T-helper 17 cell (primary cell): ENCODE results near the gene ATF4. TPM values are rescaled to one million over a fixed set of nuclear protein-coding genes. Genes with fewer than 3 reads are reported as not detected.
A peak's percentile ranks its signal among the peaks of the same experiment; 100 is the strongest.

ENCODE experiments used
- ATAC-seq: fragments of 150-1000 bp; cut with Tn5 transposase; 2 replicates; pipeline ENCODE4 v1.10.0; 2021; ENCODE audit warnings: mild to moderate bottlenecking, moderate library complexity
- DNase-seq, 3 donors: peaks; one replicate each; pipeline versions ENCODE4 v3.0.0 to v3.0.0-alpha.2; 2020 to 2021
- H3K9me3 ChIP-seq: one replicate; pipeline ENCODE4 v1.7.0; 2013; ENCODE audit warnings: low read length, mild to moderate bottlenecking; ENCODE audit not compliant: control insufficient read depth, poor library complexity, severe bottlenecking
- H3K27ac Mint-ChIP-seq: one replicate; pipeline ENCODE4 v1.8.0; 2022; ENCODE audit warnings: mild to moderate bottlenecking, moderate library complexity, mixed read lengths
- H3K27me3 Mint-ChIP-seq: one replicate; pipeline ENCODE4 v1.8.0; 2022; ENCODE audit warnings: mixed read lengths
- H3K36me3 Mint-ChIP-seq: one replicate; pipeline ENCODE4 v1.8.0; 2022; ENCODE audit warnings: low read depth, mixed read lengths
- H3K4me1 Mint-ChIP-seq: one replicate; pipeline ENCODE4 v1.8.0; 2022; ENCODE audit warnings: mild to moderate bottlenecking, mixed read lengths
- H3K4me3 Mint-ChIP-seq: one replicate; pipeline ENCODE4 v1.8.0; 2022; ENCODE audit warnings: mild to moderate bottlenecking, moderate library complexity, mixed read lengths
- total RNA-seq, 4 donors: library from RNA in 2 of 4; stranded (reverse) in 2 of 4; gene quantifications; one replicate each; pipeline ENCODE4 v1.2.3 and lab custom pipeline; 2022 to 2026

Gene ATF4
- total RNA-seq, 2 donors from 2014 or later: 260 to 333 TPM

DNA sequence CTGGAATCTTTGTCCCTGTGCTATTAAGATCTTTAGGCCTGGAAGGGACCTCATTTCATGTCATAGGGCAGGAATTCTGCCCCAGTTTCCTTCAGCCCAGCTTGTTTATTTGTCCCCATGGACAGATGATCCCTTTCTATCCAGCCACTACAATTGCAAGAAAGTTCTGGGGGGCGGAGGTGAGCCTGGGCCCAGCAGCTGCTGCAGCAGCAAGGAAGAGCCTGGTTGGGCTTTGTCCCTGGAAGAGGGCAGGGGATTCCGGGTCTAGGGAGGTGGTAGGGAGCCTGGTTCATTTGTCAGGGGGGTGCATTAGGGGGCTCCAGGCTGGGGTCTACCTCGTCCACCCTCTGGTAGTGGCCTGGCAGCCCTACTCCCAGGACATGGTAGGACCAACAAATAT lies 33.8 kb downstream of the ATF4 start:
- H3K4me1 Mint-ChIP-seq: peaks cover 14% of the 10 kb centered on the region
- H3K4me3 Mint-ChIP-seq: no peak overlapping the region
- DNase-seq (no peak), ATAC-seq (no peak)
- no peaks in the 10 kb centered on the region for H3K9me3 ChIP-seq
- H3K27ac Mint-ChIP-seq: no peak overlapping the region
- H3K36me3 Mint-ChIP-seq: peaks cover 8% of the 10 kb centered on the region
- peaks cover 49% of the 10 kb centered on the region for H3K27me3 Mint-ChIP-seq

DNA sequence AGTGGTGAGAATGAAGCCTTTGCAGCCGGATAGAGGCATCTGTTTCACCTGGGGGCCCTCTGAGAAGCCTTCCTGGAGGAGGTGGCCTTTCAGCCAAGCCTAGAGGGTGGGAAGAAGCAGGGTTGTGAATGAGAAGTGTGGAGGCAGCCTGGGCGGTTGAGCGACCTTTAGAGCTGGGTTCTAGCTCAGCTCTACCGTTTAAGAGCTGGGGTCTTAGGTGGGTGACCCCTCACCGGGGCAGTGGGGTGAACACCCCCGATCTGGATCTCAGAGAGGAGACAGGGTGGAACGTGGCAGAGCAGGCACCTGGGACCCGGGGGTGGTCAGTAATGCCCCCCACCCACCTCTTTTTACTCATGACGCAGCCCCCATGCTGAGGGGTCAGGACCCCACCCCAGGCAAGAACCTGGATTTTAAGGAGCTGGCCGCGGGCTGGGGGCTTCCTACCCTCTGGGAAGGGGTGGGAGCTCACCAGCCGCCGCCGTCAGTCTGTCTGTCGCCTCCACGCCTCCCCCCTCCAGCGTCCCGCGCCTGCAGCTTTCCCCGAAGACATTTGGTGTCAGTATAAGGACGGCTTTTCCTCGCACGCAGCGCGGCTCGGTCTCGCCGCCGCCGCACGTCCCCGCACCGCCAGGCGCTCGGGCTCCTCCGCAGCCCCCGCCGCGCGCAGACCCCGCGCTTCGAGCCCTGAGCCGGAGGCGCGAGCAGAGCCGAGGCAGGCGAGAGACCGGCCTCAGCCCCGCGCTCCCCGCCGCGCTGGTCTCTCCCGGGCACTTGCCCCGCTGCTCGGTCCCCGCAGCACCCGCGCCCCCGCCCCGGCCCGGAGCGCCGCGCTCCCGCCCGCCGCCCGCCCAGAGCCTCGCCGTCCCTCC lies 36.8 kb downstream of the ATF4 start:
- Mint-ChIP-seq H3K4me1 (peaks cover 18% of the 10 kb centered on the region), H3K36me3 (peaks cover 5% of the 10 kb centered on the region), H3K4me3 (peak overlapping the region; percentile 85), H3K27me3 (peaks cover 40% of the 10 kb centered on the region), H3K27ac (no peak overlapping the region)
- H3K9me3 ChIP-seq: no peaks in the 10 kb centered on the region
- DNase-seq (peak in 2 of 3 donors; percentile 18 to 23), ATAC-seq (peak; percentile 85)

GRCh38 chr22:39558254-39558727 lies 37.9 kb downstream of the ATF4 start:
- Mint-ChIP-seq H3K36me3 (peaks cover 2% of the 10 kb centered on the region), H3K4me1 (peaks cover 14% of the 10 kb centered on the region), H3K4me3 (peak overlapping the region; percentile 81), H3K27me3 (peaks cover 34% of the 10 kb centered on the region), H3K27ac (peak overlapping the region; percentile 32)
- H3K9me3 ChIP-seq: no peaks in the 10 kb centered on the region
- no peak for ATAC-seq
- no peak for DNase-seq

GRCh38 chr22:39558950-39559349 lies 38.6 kb downstream of the ATF4 start:
- no peaks in the 10 kb centered on the region for H3K9me3 ChIP-seq
- Mint-ChIP-seq H3K27me3 (peaks cover 34% of the 10 kb centered on the region), H3K4me3 (peak overlapping the region; percentile 81), H3K36me3 (peaks cover 2% of the 10 kb centered on the region), H3K27ac (peak overlapping the region; percentile 32), H3K4me1 (peaks cover 14% of the 10 kb centered on the region)
- ATAC-seq (no peak), DNase-seq (no peak)

DNA sequence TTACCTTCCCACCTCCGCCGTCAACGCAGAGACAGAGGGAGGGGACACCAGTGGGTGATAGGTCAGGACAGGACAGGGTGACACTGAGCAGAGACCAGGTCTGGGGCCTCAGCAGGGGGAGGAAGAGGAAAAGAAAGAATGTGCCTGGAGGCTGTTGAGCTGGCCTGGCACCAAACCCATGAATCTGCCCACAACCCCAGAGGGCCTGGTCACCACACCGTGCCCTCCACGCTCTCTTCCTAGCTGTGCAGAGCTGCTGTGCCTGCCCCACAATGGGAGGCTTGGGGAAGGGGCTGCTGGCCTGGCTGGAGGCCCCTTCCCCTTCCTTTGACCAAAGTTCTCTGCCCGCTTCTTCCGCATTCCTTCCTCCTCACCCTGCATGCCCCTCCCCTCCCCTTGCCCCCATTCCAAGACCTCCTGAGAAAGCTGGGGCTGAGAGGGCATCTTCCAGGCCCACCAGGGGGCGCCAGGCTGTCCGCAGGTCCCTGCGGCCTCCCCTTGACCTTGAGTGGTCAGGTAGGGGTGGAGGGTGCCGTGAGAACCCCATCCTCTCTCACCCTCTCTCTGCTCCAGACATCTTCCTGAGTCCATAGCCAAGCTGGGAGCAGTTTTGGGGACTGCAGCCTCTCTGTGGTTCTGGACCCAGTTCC lies 39.2 kb downstream of the ATF4 start:
- peak overlapping the region; percentile 51 for H3K4me3 Mint-ChIP-seq
- H3K27ac Mint-ChIP-seq: no peak overlapping the region
- H3K36me3 Mint-ChIP-seq: peaks cover 2% of the 10 kb centered on the region
- H3K4me1 Mint-ChIP-seq: peaks cover 14% of the 10 kb centered on the region
- H3K9me3 ChIP-seq: no peaks in the 10 kb centered on the region
- H3K27me3 Mint-ChIP-seq: peaks cover 34% of the 10 kb centered on the region
- no peak for DNase-seq
- ATAC-seq: no peak

- peaks cover 34% of the 10 kb centered on the region for H3K27me3 Mint-ChIP-seq
Observed at GRCh38 chr22:39560127-39560526, 39.8 kb downstream of the ATF4 start.

DNA sequence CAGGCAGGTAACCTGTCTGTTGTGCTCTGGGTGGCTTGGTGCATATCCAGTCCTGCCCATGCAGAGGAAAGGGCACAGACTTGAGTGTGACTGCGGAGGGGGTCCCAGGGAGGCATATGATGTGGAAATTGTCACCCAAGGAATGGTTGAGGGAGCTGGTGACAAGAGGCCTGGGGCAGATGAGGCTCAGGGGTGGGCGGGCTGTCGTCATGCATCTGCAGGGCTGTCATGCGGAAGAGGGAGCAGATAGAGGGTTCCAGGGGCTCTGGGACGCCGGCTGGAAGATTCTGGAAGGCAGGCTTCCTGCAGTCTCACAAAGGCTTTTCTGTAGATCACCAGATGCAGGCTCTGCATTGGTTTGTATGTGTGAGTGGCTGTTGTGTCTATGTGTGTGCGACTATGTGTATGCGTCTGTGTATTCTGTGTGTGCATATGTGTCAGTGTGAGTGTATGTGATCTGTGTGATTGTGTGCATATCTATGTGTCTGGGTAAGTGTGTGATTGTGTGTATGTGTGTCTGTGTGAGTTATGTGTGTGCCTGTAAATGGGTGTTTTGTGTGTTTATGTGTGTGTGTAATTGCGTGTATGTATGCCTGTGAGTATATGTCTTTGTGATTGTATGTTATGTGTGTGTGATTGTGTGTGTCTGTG lies 42.6 kb downstream of the ATF4 start:
- DNase-seq (no peak), ATAC-seq (no peak)
- Mint-ChIP-seq H3K27ac (no peak overlapping the region), H3K4me3 (no peak overlapping the region), H3K4me1 (peaks cover 19% of the 10 kb centered on the region), H3K27me3 (peaks cover 18% of the 10 kb centered on the region), H3K36me3 (no peaks in the 10 kb centered on the region)
- no peaks in the 10 kb centered on the region for H3K9me3 ChIP-seq

More at GRCh38 chr22:39560127-39560526, 39.8 kb downstream of the ATF4 start:
- H3K4me3 Mint-ChIP-seq: peak overlapping the region; percentile 51
- ATAC-seq (no peak), DNase-seq (no peak)
- peak overlapping the region; percentile 67 for H3K27ac Mint-ChIP-seq
- H3K9me3 ChIP-seq: no peaks in the 10 kb centered on the region
- H3K4me1 Mint-ChIP-seq: peaks cover 14% of the 10 kb centered on the region
- H3K36me3 Mint-ChIP-seq: peaks cover 2% of the 10 kb centered on the region

DNA sequence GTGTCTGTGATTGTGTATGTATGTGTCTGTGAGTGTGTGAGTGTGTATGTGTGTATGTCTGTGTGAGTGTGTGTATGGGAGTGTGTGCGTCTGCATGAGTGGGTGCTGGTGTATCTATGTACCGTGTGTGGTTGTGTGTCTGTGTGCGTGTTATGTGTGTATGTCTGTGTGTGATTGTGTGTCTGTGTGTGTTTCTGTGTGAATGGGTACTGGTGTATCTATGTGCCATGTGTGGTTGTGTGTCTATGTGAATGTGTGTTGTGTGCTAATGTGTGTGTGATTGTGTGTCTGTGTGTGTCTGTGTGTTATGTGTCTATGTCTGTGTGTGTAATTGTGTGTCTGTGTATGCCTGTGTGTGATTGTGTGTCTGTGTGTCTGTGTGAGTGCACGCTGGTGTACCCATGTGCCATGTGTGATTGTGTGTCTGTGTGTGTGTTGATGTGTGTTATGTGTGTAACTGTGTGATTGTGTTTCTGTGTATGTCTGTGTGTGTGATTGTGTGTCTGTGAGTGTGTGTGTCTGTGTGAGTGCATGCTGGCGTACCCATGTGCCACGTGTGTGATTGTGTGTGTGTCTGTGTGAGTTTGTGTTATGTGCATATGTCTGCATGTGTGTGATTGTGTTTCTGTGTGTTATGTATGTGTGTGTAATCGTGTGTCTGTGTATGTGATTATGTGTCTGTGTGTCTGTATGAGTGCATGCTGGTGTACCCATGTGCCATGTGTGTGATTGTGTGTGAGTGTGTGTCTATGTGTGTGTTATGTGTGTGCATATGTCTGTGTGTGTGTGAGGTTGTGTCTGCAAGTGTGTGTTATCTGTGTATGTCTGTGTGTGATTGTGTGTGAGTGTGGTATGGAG lies 43.4 kb downstream of the ATF4 start:
- DNase-seq (no peak), ATAC-seq (no peak)
- no peaks in the 10 kb centered on the region for H3K9me3 ChIP-seq
- H3K4me1 Mint-ChIP-seq: peaks cover 21% of the 10 kb centered on the region
- no peaks in the 10 kb centered on the region for H3K36me3 Mint-ChIP-seq
- peaks cover 13% of the 10 kb centered on the region for H3K27me3 Mint-ChIP-seq
- H3K4me3 Mint-ChIP-seq: no peak overlapping the region
- H3K27ac Mint-ChIP-seq: no peak overlapping the region

GRCh38 chr22:39565414-39565944 lies 45.1 kb downstream of the ATF4 start:
- Mint-ChIP-seq H3K36me3 (no peaks in the 10 kb centered on the region), H3K27ac (no peak overlapping the region), H3K27me3 (peaks cover 3% of the 10 kb centered on the region), H3K4me1 (peaks cover 15% of the 10 kb centered on the region), H3K4me3 (no peak overlapping the region)
- H3K9me3 ChIP-seq: no peaks in the 10 kb centered on the region
- no peak for ATAC-seq
- DNase-seq: no peak

DNA sequence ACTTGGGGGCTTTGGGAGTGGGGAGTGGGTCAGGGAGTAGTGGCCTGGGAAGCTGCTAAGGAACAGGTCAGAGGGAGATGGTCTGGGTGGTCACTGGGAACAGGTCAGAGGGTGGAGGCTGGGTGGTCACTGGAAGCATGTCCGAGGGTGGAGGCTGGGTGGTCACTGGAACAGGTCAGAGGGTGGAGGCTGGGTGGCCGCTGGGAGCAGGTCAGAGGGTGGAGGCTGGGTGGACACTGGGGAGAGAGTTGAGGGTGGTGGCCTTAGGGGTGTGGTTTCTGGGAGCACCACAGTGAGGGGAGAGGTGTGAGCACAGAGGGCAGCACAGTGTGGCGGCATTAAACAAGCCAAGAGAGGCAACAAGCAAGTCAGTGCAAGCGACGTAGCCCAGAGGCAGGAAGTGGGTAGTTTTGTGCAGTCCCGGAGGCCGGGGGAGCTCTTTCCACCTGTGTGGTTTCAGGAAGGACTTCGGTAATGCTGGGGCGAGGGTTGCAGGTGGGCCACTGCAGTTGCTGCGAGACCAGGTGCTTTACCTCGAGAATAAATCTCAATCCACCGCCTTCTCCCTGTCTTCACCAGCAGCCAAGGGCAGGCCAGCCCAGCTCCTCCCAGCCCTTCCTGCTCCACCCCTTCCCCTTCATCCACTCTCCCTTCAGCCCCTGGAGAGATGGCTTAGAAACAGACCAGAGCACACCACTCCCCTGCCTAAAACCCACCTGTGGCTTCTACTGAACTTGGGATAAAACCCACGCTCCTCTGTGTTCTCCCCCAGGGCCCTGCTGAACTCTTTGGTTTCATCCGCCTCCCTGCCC lies 47.0 kb downstream of the ATF4 start:
- peak in 1 of 3 donors; percentile 19 for DNase-seq
- ATAC-seq: peak; percentile 91
- Mint-ChIP-seq H3K36me3 (no peaks in the 10 kb centered on the region), H3K27me3 (no peaks in the 10 kb centered on the region), H3K27ac (peak overlapping the region; percentile 81), H3K4me3 (peak overlapping the region; percentile 54), H3K4me1 (peaks cover 16% of the 10 kb centered on the region)
- no peaks in the 10 kb centered on the region for H3K9me3 ChIP-seq

- DNase-seq (no peak), ATAC-seq (no peak)
- H3K27ac Mint-ChIP-seq: peak overlapping the region; percentile 81
- no peaks in the 10 kb centered on the region for H3K27me3 Mint-ChIP-seq
- H3K36me3 Mint-ChIP-seq: no peaks in the 10 kb centered on the region
- peaks cover 16% of the 10 kb centered on the region for H3K4me1 Mint-ChIP-seq
- no peak overlapping the region for H3K4me3 Mint-ChIP-seq
- no peaks in the 10 kb centered on the region for H3K9me3 ChIP-seq
Observed at GRCh38 chr22:39568278-39568981, 48.1 kb downstream of the ATF4 start.
